ENCODE data around the gene MICAL3.

GRCh38 chr22:17867160-17867785 lies 157.1 kb downstream of the MICAL3 start:
- TF ChIP-seq CTCF (IDR thresholded peaks at IDR 0.05) (no peak), EP300 (IDR thresholded peaks at IDR 0.05) (no peak)
